CD8-positive, alpha-beta memory T cell (primary cell): ENCODE data around the gene SUN2. TPM values are rescaled to one million over a fixed set of nuclear protein-coding genes. Genes with fewer than 3 reads are reported as not detected.
A peak's percentile ranks its signal among the peaks of the same experiment; 100 is the strongest.

Experiments
- CTCF ChIA-PET: fragments of 350-600 bp; sonication (Branson Sonifier 250); formaldehyde crosslinking; loops from one replicate; lab custom pipeline; 2021; ENCODE audit warnings: antibody characterized with exemption; lab: Charles Lee
- POLR2A ChIA-PET: fragments of 350-600 bp; sonication (Branson Sonifier 250); formaldehyde crosslinking; loops from one replicate; lab custom pipeline; 2021; ENCODE audit warnings: antibody characterized with exemption; lab: Charles Lee
- DNase-seq, 5 donors: peaks; one replicate each; pipeline versions ENCODE4 v3.0.0 to v3.0.0-alpha.2; 2020 to 2022; ENCODE audit warnings: mixed read lengths in 1 of 5
- H3K27ac ChIP-seq: one replicate; pipeline ENCODE4 v1.7.0; 2013; ENCODE audit warnings: low read depth, mild to moderate bottlenecking, low read length, moderate library complexity
- H3K27me3 ChIP-seq: 2 replicates; pipeline ENCODE4 v1.7.0; 2013; ENCODE audit warnings: low read length, mild to moderate bottlenecking; ENCODE audit not compliant: insufficient read depth, poor library complexity, severe bottlenecking
- H3K36me3 ChIP-seq: 2 replicates; pipeline ENCODE4 v1.7.0; 2013; ENCODE audit warnings: mild to moderate bottlenecking, low read length, moderate library complexity; ENCODE audit not compliant: insufficient read depth
- H3K4me1 ChIP-seq: 2 replicates; pipeline ENCODE4 v1.7.0; 2013; ENCODE audit warnings: mild to moderate bottlenecking, low read length, moderate library complexity; ENCODE audit not compliant: insufficient read depth
- H3K4me3 ChIP-seq: 2 replicates; pipeline ENCODE4 v1.7.0; 2013; ENCODE audit warnings: mild to moderate bottlenecking, low read length
- H3K9me3 ChIP-seq: 2 replicates; pipeline ENCODE4 v1.7.0; 2013; ENCODE audit warnings: mild to moderate bottlenecking, low read length
- H3K27ac Mint-ChIP-seq, 8 donors: one replicate each; pipeline ENCODE4 v1.8.0; 2020 to 2021; ENCODE audit warnings: mixed read lengths in 8 of 8, mild to moderate bottlenecking in 6 of 8, inconsistent platforms in 3 of 8, moderate library complexity in 3 of 8
- H3K27me3 Mint-ChIP-seq, 2 donors: one replicate each; pipeline ENCODE4 v1.8.0; 2020 to 2021; ENCODE audit warnings: mixed read lengths in 2 of 2, mild to moderate bottlenecking in 1 of 2, moderate library complexity in 1 of 2
- H3K36me3 Mint-ChIP-seq, 3 donors: one replicate each; pipeline ENCODE4 v1.8.0; 2020 to 2021; ENCODE audit warnings: mixed read lengths in 3 of 3, inconsistent platforms in 1 of 3, mild to moderate bottlenecking in 1 of 3
- H3K4me1 Mint-ChIP-seq, 3 donors: one replicate each; pipeline ENCODE4 v1.8.0; 2020 to 2021; ENCODE audit warnings: mixed read lengths in 3 of 3, inconsistent platforms in 1 of 3, mild to moderate bottlenecking in 1 of 3
- H3K4me3 Mint-ChIP-seq, 7 donors: one replicate each; pipeline ENCODE4 v1.8.0; 2020 to 2021; ENCODE audit warnings: mixed read lengths in 7 of 7, mild to moderate bottlenecking in 6 of 7, moderate library complexity in 4 of 7, inconsistent platforms in 2 of 7
- H3K9me3 Mint-ChIP-seq, 5 donors: one replicate each; pipeline ENCODE4 v1.8.0; 2020 to 2022; ENCODE audit warnings: mixed read lengths in 5 of 5, mild to moderate bottlenecking in 3 of 5, moderate library complexity in 2 of 5, inconsistent platforms in 1 of 5
- polyA plus RNA-seq: library from polyadenylated mRNA; unstranded; fragments of 300-500 nt; fragmentation: Illumina TruSeq; gene quantifications from one replicate; pipeline ENCODE4 v1.2.3, GENCODE V29; 2021
- total RNA-seq, 2 experiments: library from RNA; stranded (reverse); gene quantifications; one replicate each; pipeline ENCODE4 v1.2.3, GENCODE V29; 2021

Gene SUN2
- total and polyA plus RNA-seq, 3 experiments from 2014 or later, result 168 to 753 (median 185) TPM

GRCh38 chr22:38737302-38738060 lies 18.3 kb downstream of the SUN2 start:
- H3K4me1 ChIP-seq, result peaks cover 60% of the 10 kb centered on the region
- CTCF ChIA-PET, result interaction anchor here (7.6 kb wide), 1 partner anchor 28 kb away, joined by 78 read pairs; no protein-coding TSS in a partner anchor
- peaks cover 73% of the 10 kb centered on the region for H3K36me3 ChIP-seq
- POLR2A ChIA-PET, result interaction anchor here (0.5 to 13.9 kb wide), 4 partner anchors 14 to 478 kb away, joined by 3 to 275 read pairs (median 13); partner anchors contain the start of genes GTPBP1 and SUN2
- H3K9me3 Mint-ChIP-seq, result no peaks in the 10 kb centered on the region
- peaks cover 0 to 1% of the 10 kb centered on the region in 2 donors for H3K27me3 Mint-ChIP-seq
- H3K27ac Mint-ChIP-seq, result peak overlapping the region; percentile 71 to 96 (median 88)
- peaks cover 11 to 97% (median 15%) of the 10 kb centered on the region in 3 donors for H3K36me3 Mint-ChIP-seq
- no peaks in the 10 kb centered on the region for H3K9me3 ChIP-seq
- H3K4me1 Mint-ChIP-seq, result peaks cover 50 to 83% (median 54%) of the 10 kb centered on the region in 3 donors
- H3K27me3 ChIP-seq, result no peaks in the 10 kb centered on the region
- peak in 1 of 5 donors; percentile 47 for DNase-seq
- no peak overlapping the region for H3K27ac ChIP-seq
- peak overlapping the region in 2 of 7 donors; percentile 44 to 66 for H3K4me3 Mint-ChIP-seq
- H3K4me3 ChIP-seq, result no peak overlapping the region

- Histone ChIP-seq H3K27ac (no peak overlapping the region), H3K27me3 (no peaks in the 10 kb centered on the region), H3K36me3 (peaks cover 60% of the 10 kb centered on the region), H3K9me3 (no peaks in the 10 kb centered on the region), H3K4me1 (peaks cover 48% of the 10 kb centered on the region), H3K4me3 (no peak overlapping the region)
- Mint-ChIP-seq H3K9me3 (no peaks in the 10 kb centered on the region), H3K27ac (peak overlapping the region in 5 of 8 donors; percentile 38 to 88 (median 71)), H3K27me3 (peaks cover 0 to 1% of the 10 kb centered on the region in 2 donors), H3K36me3 (peaks cover 11 to 95% (median 12%) of the 10 kb centered on the region in 3 donors), H3K4me1 (peaks cover 49 to 83% (median 50%) of the 10 kb centered on the region in 3 donors), H3K4me3 (no peak overlapping the region)
- ChIA-PET CTCF (interaction anchor here (1.4 to 7.6 kb wide), 3 partner anchors 11 to 29 kb away, joined by 4 to 83 read pairs (median 78); no protein-coding TSS in a partner anchor), POLR2A (interaction anchor here (0.6 to 13.9 kb wide), 5 partner anchors 15 to 479 kb away, joined by 4 to 275 read pairs (median 20); partner anchors contain the start of genes GTPBP1 and SUN2)
- DNase-seq, result peak in 1 of 5 donors; percentile 47
Observed at GRCh38 chr22:38736257-38736570, 19.6 kb downstream of the SUN2 start.

GRCh38 chr22:38735465-38736256 lies 20.1 kb downstream of the SUN2 start:
- H3K27ac ChIP-seq, result no peak overlapping the region
- ChIA-PET CTCF (interaction anchor here (1.4 to 7.6 kb wide), 4 partner anchors 10 to 108 kb away, joined by 4 to 83 read pairs (median 41); no protein-coding TSS in a partner anchor), POLR2A (interaction anchor here (0.5 to 13.9 kb wide), 7 partner anchors 15 to 719 kb away, joined by 3 to 275 read pairs (median 16); partner anchors contain the start of genes GTPBP1 and SUN2)
- peak overlapping the region in 2 of 7 donors; percentile 37 to 45 for H3K4me3 Mint-ChIP-seq
- H3K9me3 Mint-ChIP-seq, result no peaks in the 10 kb centered on the region
- H3K27me3 Mint-ChIP-seq, result peaks cover 0 to 5% of the 10 kb centered on the region in 2 donors
- no peaks in the 10 kb centered on the region for H3K9me3 ChIP-seq
- peaks cover 5 to 95% (median 14%) of the 10 kb centered on the region in 3 donors for H3K36me3 Mint-ChIP-seq
- H3K4me3 ChIP-seq, result no peak overlapping the region
- peaks cover 57% of the 10 kb centered on the region for H3K36me3 ChIP-seq
- peaks cover 44% of the 10 kb centered on the region for H3K4me1 ChIP-seq
- no peaks in the 10 kb centered on the region for H3K27me3 ChIP-seq
- H3K27ac Mint-ChIP-seq, result peak overlapping the region in 7 of 8 donors; percentile 54 to 88 (median 71)
- DNase-seq, result peak in 1 of 5 donors; percentile 56
- H3K4me1 Mint-ChIP-seq, result peaks cover 45 to 81% (median 46%) of the 10 kb centered on the region in 3 donors

GRCh38 chr22:38735126-38735464 lies 20.7 kb downstream of the SUN2 start:
- Histone ChIP-seq H3K27ac (no peak overlapping the region), H3K9me3 (no peaks in the 10 kb centered on the region), H3K4me3 (no peak overlapping the region), H3K27me3 (no peaks in the 10 kb centered on the region), H3K4me1 (peaks cover 38% of the 10 kb centered on the region), H3K36me3 (peaks cover 57% of the 10 kb centered on the region)
- POLR2A ChIA-PET, result interaction anchor here (0.5 to 13.9 kb wide), 7 partner anchors 8 to 720 kb away, joined by 3 to 275 read pairs (median 20); partner anchors contain the start of genes GTPBP1 and SUN2
- Mint-ChIP-seq H3K9me3 (no peaks in the 10 kb centered on the region), H3K36me3 (peaks cover 5 to 95% (median 15%) of the 10 kb centered on the region in 3 donors), H3K4me1 (peaks cover 45 to 84% (median 48%) of the 10 kb centered on the region in 3 donors), H3K27ac (peak overlapping the region in 7 of 8 donors; percentile 54 to 95 (median 81)), H3K27me3 (peaks cover 0 to 8% of the 10 kb centered on the region in 2 donors), H3K4me3 (peak overlapping the region in 1 of 7 donors; percentile 45)
- DNase-seq, result peak in 1 of 5 donors; percentile 50
- CTCF ChIA-PET, result interaction anchor here (1.4 to 7.6 kb wide), 6 partner anchors 10 to 108 kb away, joined by 4 to 83 read pairs (median 32); partner anchors contain the start of gene SUN2

GRCh38 chr22:38734421-38735100 lies 21.2 kb downstream of the SUN2 start:
- Mint-ChIP-seq H3K9me3 (no peaks in the 10 kb centered on the region), H3K27ac (peak overlapping the region; percentile 72 to 91 (median 88)), H3K4me1 (peaks cover 39 to 83% (median 44%) of the 10 kb centered on the region in 3 donors), H3K4me3 (peak overlapping the region in 3 of 7 donors; percentile 17 to 45 (median 18)), H3K36me3 (peaks cover 5 to 95% (median 15%) of the 10 kb centered on the region in 3 donors), H3K27me3 (peaks cover 0 to 8% of the 10 kb centered on the region in 2 donors)
- POLR2A ChIA-PET, result interaction anchor here (0.6 to 13.9 kb wide), 9 partner anchors 8 to 181 kb away, joined by 3 to 275 read pairs (median 16); partner anchors contain the start of genes GTPBP1 and SUN2
- CTCF ChIA-PET, result interaction anchor here (1.0 to 7.6 kb wide), 10 partner anchors 9 to 137 kb away, joined by 4 to 83 read pairs (median 8); partner anchors contain the start of genes CBX6 and SUN2
- Histone ChIP-seq H3K4me1 (peaks cover 33% of the 10 kb centered on the region), H3K4me3 (no peak overlapping the region), H3K36me3 (peaks cover 57% of the 10 kb centered on the region), H3K27me3 (no peaks in the 10 kb centered on the region), H3K9me3 (no peaks in the 10 kb centered on the region), H3K27ac (no peak overlapping the region)
- peak in 1 of 5 donors; percentile 40 for DNase-seq

GRCh38 chr22:38733724-38734381 lies 21.9 kb downstream of the SUN2 start:
- CTCF ChIA-PET, result interaction anchor here (1.0 to 7.6 kb wide), 10 partner anchors 9 to 138 kb away, joined by 4 to 83 read pairs (median 11); partner anchors contain the start of genes CBX6 and SUN2
- peak overlapping the region; percentile 72 to 91 (median 85) for H3K27ac Mint-ChIP-seq
- peaks cover 26% of the 10 kb centered on the region for H3K4me1 ChIP-seq
- no peaks in the 10 kb centered on the region for H3K9me3 Mint-ChIP-seq
- no peaks in the 10 kb centered on the region for H3K27me3 ChIP-seq
- H3K4me3 ChIP-seq, result no peak overlapping the region
- POLR2A ChIA-PET, result interaction anchor here (0.5 to 13.9 kb wide), 11 partner anchors 9 to 270 kb away, joined by 3 to 275 read pairs (median 10); partner anchors contain the start of genes GTPBP1 and SUN2
- no peak overlapping the region for H3K27ac ChIP-seq
- peaks cover 39 to 83% (median 45%) of the 10 kb centered on the region in 3 donors for H3K4me1 Mint-ChIP-seq
- H3K9me3 ChIP-seq, result no peaks in the 10 kb centered on the region
- no peak for DNase-seq
- peaks cover 57% of the 10 kb centered on the region for H3K36me3 ChIP-seq
- peak overlapping the region in 2 of 7 donors; percentile 27 to 37 for H3K4me3 Mint-ChIP-seq
- H3K27me3 Mint-ChIP-seq, result peaks cover 0 to 9% of the 10 kb centered on the region in 2 donors
- H3K36me3 Mint-ChIP-seq, result peaks cover 5 to 95% (median 15%) of the 10 kb centered on the region in 3 donors
